ENCODE measurements around the gene ALLC. TPM values are rescaled to one million over a fixed set of nuclear protein-coding genes. Genes with fewer than 3 reads are reported as not detected.
A peak's percentile ranks its signal among the peaks of the same experiment; 100 is the strongest.
"Not testable (repeated sequence)": the region's sequence is repeated elsewhere in the genome, so short reads cannot be mapped to it uniquely, and the experiment has no call there.

Gene ALLC
- total RNA-seq, 1 experiment from 2014 or later, result not detected

- in situ Hi-C loops (cut with HindIII; ENCODE audit: low sequenced_read_pairs), result no loop called here
- DNase-seq (ENCODE audit: low spot score), result no peak
These were observed 7.7 kb upstream of the ALLC start for GRCh38 chr2:3650140-3650920.

- in situ Hi-C loops (cut with HindIII; ENCODE audit: low sequenced_read_pairs), result no loop called here
- peak; percentile 70 for DNase-seq (ENCODE audit: low spot score)
These were observed 6.0 kb upstream of the ALLC start for GRCh38 chr2:3651691-3652648.

DNA sequence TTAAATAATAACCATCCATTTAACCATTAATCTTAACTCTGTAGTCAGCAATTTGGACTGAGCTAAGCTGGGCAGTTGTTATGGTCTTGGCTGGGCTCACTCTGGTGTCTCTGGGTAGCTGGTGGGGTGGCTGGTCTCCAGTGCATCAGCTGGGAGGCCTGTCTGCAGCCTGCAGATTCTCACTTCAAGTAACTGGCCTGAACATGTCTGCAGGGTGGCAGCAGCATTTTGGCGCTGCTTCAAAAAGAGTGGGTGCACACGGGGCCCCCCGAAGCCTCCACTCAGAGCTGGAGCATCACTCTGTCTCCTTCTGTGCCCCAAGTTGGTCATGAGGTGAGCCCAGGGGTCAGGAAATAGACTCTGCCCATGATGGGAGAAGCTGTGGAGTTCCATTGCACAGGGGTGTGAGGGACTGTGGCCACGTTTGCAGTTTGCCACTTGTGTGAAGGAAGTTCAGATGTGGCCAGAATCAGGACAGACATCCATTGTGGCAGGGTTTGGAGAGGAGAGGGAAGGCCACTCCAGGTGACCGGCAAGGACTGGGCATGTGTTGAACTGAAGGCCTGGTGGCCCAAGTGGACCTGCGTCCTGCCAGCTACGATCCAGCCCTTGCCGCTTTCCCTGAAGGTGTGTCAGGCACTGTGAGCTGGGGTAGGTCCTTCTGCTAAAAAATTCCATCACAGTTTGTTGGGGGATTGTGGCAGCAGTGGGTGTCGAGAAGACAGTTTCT lies 4.9 kb upstream of the ALLC start:
- DNase-seq (ENCODE audit: low spot score), result no peak
- in situ Hi-C loops (cut with HindIII; ENCODE audit: low sequenced_read_pairs), result no loop called here

DNA sequence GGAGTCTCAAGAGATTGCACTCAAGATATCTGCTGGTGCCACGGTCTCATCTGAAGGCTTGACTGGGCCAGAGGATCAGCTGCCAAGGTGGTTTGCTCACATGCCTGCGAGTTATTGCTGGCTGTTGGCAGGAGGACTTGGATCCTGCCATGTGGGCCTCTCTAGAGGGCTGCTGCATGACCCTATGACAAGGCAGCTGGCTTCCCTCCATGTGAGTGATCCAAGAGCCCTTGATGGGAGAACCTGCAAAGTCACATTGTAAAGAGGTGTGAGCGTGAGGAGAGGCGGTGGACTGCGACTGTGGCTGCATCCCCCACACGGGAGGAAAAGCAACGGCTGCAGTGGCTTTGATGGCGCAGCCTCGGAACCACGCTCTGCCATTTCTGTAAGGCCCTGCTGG lies 4.0 kb upstream of the ALLC start:
- no peak for DNase-seq (ENCODE audit: low spot score)
- in situ Hi-C loops (cut with HindIII; ENCODE audit: low sequenced_read_pairs), result no loop called here

GRCh38 chr2:3654531-3655225 lies 3.3 kb upstream of the ALLC start:
- in situ Hi-C loops (cut with HindIII; ENCODE audit: low sequenced_read_pairs), result no loop called here
- DNase-seq (ENCODE audit: low spot score), result no peak

- in situ Hi-C loops (cut with HindIII; ENCODE audit: low sequenced_read_pairs), result no loop called here
- no peak for DNase-seq (ENCODE audit: low spot score)
These were observed 1.9 kb upstream of the ALLC start for GRCh38 chr2:3655871-3656761.

GRCh38 chr2:3656762-3657721 lies 958 bp upstream of the ALLC start:
- in situ Hi-C loops (cut with HindIII; ENCODE audit: low sequenced_read_pairs), result no loop called here
- no peak for DNase-seq (ENCODE audit: low spot score)

DNA sequence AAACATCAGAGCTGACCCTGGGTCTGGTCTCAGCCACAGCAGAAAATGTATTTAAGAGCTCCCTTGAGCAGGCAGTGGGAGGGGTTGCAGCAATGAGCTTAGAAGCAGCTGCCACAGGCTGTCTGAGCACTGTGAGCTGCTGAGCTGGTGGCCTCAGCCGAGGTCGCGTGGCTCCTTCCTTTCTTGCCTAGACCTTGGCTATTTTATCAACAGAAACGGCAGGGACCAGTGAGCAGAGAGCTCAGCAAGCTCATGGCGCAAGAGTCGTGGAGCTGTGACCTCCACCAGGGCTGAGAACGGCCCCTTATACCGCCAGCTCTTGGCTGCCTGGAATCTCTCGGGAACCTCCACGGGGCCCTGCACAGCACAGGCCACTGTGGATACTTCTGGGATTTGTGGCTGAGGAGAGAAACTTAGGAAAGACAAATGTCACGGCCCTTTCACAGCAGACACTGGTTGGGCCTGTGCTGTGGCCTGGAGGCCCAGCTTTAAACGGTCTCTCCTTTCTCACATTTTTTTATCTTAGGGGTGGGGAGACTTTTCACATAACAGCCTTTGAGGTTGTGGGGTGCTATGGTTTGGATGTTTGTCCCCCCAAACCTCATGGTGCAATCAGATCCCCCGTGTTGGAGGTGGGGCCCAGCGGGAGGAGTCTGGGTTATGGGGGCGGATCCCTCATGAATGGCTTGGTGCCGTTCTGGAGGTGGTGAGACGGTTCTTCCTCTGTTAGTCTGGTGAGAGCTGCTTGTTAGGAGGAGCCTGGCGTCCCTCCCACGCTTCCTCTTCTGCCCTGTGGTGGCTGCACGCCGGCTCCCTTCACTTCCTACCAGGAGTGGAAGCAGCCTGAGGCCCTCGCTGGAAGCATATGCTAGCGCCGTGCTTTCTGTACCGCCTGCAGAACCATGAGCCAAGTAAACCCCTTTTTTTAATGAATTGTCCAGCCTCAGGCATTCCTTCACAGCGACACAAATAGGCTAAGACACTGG lies 1.7 kb downstream of the ALLC start:
- no peak for DNase-seq (ENCODE audit: low spot score)
- in situ Hi-C loops (cut with HindIII; ENCODE audit: low sequenced_read_pairs), result no loop called here

DNA sequence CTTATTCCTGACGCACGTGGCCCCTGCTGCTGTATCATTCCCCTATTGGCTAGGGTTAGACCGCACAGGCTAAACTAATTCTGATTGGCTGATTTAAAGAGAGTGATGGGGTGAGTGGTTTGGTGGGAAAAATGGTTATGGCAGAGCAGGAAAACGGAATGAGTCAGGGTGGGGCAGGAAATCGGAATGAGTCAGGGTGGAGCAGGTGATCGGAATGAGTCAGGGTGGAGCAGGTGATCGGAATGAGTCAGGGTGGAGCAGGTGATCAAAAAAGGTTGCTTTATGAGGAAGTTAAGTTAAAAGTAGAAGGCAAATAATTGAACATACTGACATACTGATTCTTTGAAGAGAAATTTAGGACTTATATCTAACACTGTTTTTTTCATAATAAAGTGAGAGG lies 2.6 kb downstream of the ALLC start:
- in situ Hi-C loops (cut with HindIII; ENCODE audit: low sequenced_read_pairs); DNase-seq (ENCODE audit: low spot score): not testable (repeated sequence)

DNA sequence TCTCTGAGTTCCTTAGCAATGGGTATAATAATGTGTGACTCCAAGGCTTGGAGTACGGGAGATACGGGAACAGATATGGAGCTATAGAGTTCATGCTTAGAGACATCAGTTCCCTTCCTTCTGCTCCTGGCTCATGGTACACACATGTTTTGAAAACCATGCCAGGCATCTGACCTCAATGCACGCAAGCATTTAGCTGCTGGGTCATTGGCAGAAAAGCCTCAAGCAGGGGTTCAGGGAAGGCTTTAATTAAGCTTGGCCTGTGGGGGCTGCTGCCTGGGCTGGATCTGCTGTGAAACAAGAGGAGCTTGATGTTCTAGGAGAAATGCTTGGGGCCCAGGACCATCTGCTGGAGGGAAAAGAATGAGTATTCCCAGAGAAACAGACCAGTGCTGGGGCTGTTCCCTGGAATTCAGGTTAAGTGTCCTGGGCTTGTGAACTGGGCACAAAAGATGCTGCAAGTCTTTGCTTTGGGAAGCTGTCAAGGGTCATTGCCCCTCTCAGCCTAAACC lies 3.2 kb downstream of the ALLC start:
- in situ Hi-C loops (cut with HindIII; ENCODE audit: low sequenced_read_pairs), result no loop called here

DNA sequence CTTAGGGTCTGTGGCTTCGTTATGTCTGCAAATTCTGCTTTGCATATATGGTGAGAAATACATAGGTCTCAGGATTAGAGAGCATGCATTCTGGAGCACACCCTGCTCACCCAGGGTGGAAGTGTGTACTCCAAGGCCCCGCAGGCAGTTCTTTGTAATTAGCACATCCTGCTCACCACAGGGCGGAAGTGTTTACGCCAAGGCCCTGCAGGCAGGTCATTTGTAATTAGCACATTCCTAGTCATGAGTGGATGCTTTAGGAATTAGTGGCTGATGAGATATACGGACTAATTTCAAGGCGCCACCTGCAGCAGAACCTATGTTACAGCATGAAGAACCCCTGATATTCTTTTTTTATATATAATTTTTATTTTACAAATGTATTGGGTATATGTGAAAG lies 4.2 kb downstream of the ALLC start:
- in situ Hi-C loops (cut with HindIII; ENCODE audit: low sequenced_read_pairs), result no loop called here
- DNase-seq (ENCODE audit: low spot score), result no peak

More for the DNA sequence above, 3.2 kb downstream of the ALLC start:
- DNase-seq (ENCODE audit: low spot score), result no peak

DNA sequence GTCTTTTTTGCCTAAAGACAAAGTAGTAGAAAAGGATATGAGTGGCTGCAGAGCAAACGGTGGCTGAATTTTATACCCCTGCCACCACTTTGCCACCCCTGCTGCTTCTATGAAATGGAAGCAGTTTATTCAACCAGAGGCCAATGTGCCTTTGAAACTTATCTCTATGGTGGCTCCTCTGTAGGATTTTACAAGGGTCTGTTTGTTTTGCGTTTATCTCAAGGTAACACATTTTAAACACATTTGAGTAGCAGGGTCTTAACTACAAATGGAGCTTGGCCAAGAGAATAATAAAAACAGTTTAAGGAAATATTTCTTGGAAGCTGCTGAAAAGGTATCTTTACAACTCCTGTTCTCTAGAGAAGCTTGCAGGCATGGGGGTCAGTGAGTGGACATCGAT lies 6.1 kb downstream of the ALLC start:
- in situ Hi-C loops (cut with HindIII; ENCODE audit: low sequenced_read_pairs), result no loop called here
- no peak for DNase-seq (ENCODE audit: low spot score)

DNA sequence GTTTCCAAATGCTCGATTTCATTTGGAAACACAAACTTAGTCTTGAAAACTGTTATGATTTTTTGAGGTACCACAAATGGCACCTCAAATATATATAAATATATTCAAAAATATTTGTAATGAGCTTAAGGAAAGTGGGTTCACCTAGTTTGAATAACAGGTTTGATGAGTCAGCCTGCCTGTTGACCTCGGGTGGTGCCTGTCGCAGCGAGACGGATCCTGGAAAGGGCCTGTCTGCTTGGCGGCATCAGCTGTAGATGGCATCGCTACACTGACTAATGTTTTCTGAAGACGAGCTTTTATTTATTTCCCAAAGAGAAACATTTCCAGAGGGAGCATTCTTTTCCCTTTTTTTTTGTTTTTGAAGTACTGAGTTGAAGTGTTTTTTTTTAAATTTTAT lies 6.9 kb downstream of the ALLC start:
- no peak for DNase-seq (ENCODE audit: low spot score)
- in situ Hi-C loops (cut with HindIII; ENCODE audit: low sequenced_read_pairs), result no loop called here

GRCh38 chr2:3665886-3666612 lies 8.0 kb downstream of the ALLC start:
- in situ Hi-C loops (cut with HindIII; ENCODE audit: low sequenced_read_pairs), result no loop called here
- no peak for DNase-seq (ENCODE audit: low spot score)

GRCh38 chr2:3666613-3666975 lies 8.6 kb downstream of the ALLC start:
- in situ Hi-C loops (cut with HindIII; ENCODE audit: low sequenced_read_pairs), result no loop called here
- no peak for DNase-seq (ENCODE audit: low spot score)
